ENCODE data around the gene C2orf76. TPM values are rescaled to one million over a fixed set of nuclear protein-coding genes. Genes with fewer than 3 reads are reported as not detected.
A peak's percentile ranks its signal among the peaks of the same experiment; 100 is the strongest.

The C2orf76 gene
- total RNA-seq, 2 experiments from 2014 or later, result 6.9 to 7.1 TPM

DNA sequence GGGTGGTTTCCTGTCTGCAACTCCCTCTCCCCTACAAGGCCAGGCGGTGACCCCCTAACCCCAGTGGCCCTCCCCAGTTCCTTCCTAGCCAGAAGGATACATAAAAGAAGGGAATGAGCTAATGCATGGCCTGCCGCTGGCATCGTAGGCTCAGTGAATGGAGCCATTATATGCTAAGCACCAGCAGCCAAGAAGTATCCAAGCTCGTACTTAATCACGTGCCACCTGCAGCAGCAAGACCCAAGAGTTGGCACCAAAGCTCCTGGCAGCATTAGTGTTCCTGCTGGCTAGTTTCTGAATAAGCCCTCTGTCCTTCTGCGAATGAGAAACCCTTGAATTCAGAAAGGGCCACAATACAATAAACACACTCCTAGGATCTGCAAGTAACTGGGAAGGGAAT is 4.5 kb upstream of the C2orf76 start:
- DNase-seq, result no peak
- Mint-ChIP-seq H3K27ac (no peak overlapping the region), H3K27me3 (no peaks in the 10 kb centered on the region), H3K4me1 (peaks cover 24% of the 10 kb centered on the region), H3K9me3 (peaks cover 2% of the 10 kb centered on the region), H3K4me3 (no peak overlapping the region), H3K36me3 (ENCODE audit: low read depth) (peaks cover 71% of the 10 kb centered on the region)
- POLR2A ChIA-PET, result no interaction called here
- CTCF ChIA-PET, result no interaction called here

DNA sequence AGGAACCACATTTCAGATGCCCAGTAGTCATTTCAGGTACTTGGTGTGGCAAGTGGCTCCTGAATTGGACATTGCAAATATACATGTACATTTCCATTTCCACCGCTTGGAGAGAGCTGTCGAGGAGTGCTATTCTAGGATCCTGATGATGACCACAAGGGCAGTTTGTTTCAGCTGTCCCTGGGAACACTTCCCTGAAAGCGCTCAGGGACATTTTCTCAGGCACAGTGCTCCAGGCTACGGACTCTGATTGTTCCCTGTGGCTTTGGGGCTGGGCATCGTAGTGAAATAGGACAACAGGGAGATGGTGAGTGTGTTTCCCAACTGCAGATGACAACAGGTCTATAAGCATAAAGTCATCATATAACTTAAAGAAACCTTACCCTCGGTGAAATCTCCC is 3.2 kb upstream of the C2orf76 start:
- peaks cover 37% of the 10 kb centered on the region for H3K4me1 Mint-ChIP-seq
- ChIA-PET CTCF (no interaction called here), POLR2A (no interaction called here)
- H3K27ac Mint-ChIP-seq, result no peak overlapping the region
- no peak for DNase-seq
- no peaks in the 10 kb centered on the region for H3K27me3 Mint-ChIP-seq
- H3K4me3 Mint-ChIP-seq, result peak overlapping the region; percentile 3
- peaks cover 2% of the 10 kb centered on the region for H3K9me3 Mint-ChIP-seq
- H3K36me3 Mint-ChIP-seq (ENCODE audit: low read depth), result peaks cover 74% of the 10 kb centered on the region

DNA sequence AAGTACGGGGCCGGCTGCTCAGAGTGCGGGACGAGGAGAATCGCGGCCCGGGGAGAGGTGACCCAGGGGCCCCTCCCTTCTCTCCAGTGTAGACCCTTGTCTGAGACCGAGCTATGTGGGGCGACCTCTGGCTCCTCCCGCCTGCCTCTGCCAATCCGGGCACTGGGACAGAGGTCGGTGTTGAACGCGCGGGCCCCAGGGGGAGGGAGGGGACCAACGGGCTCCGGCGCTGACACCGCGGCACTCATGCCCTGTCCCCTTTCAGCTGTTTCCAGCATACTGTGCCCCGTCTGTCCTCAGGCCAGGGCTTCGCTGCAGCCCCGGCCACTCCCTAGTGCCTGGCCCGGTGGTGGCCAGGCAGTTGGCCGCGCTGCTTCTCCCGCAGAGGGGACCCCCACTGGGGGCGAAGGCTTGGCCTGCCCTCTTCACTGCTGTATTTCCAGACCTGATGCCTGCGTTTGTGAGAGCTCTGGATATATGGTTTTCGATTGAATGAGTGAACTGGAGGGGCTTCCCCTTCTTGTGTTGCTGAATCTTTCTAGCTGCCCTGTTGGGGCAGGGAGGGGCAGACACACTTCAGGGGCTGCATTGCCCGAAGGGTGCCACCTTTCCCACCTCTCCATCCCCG is 952 bp upstream of the C2orf76 start:
- H3K9me3 Mint-ChIP-seq, result no peaks in the 10 kb centered on the region
- ChIA-PET CTCF (interaction anchor here (0.9 kb wide), 1 partner anchor 109 kb away, joined by 3 read pairs; no protein-coding TSS in a partner anchor), POLR2A (interaction anchor here (0.7 to 3.3 kb wide), 8 partner anchors 8 to 1553 kb away, joined by 3 to 21 read pairs (median 4); partner anchors contain the start of gene DDX18)
- DNase-seq, result peak; percentile 54
- no peaks in the 10 kb centered on the region for H3K27me3 Mint-ChIP-seq
- peaks cover 55% of the 10 kb centered on the region for H3K36me3 Mint-ChIP-seq (ENCODE audit: low read depth)
- peaks cover 45% of the 10 kb centered on the region for H3K4me1 Mint-ChIP-seq
- H3K27ac Mint-ChIP-seq, result peak overlapping the region; percentile 88
- H3K4me3 Mint-ChIP-seq, result peak overlapping the region; percentile 99

DNA sequence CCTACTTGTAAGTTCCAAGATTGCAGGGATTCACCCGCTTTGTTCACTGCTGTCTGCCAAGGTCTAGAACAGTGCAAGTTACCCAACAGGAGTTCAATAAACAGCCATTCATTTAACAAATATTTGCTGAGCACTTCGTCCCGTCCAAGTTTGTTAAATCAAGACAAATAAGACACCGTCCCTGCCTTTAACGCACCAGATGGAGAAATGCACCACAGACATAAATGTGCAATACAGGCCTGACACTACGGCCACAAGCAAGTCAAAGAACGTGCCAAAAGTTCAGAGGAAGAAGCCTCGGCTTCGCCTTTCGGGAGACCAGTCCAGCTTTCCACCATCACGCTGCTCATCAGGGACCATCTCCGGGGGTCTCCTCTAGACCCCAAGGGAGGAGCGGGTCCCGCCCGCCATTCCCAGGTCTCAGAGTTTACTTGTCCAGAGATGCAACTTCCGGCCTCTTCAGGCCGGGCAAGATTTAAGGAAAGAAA is 429 bp downstream of the C2orf76 start:
- ChIA-PET POLR2A (interaction anchor here (0.6 to 3.3 kb wide), 8 partner anchors 9 to 1552 kb away, joined by 3 to 21 read pairs (median 4); partner anchors contain the start of gene DDX18), CTCF (interaction anchor here (0.8 to 1.0 kb wide), 2 partner anchors 29 to 42 kb away, joined by 3 read pairs; no protein-coding TSS in a partner anchor)
- peak overlapping the region; percentile 88 for H3K27ac Mint-ChIP-seq
- H3K9me3 Mint-ChIP-seq, result no peaks in the 10 kb centered on the region
- peak overlapping the region; percentile 99 for H3K4me3 Mint-ChIP-seq
- H3K36me3 Mint-ChIP-seq (ENCODE audit: low read depth), result peaks cover 42% of the 10 kb centered on the region
- no peak for DNase-seq
- H3K4me1 Mint-ChIP-seq, result peaks cover 46% of the 10 kb centered on the region
- no peaks in the 10 kb centered on the region for H3K27me3 Mint-ChIP-seq

DNA sequence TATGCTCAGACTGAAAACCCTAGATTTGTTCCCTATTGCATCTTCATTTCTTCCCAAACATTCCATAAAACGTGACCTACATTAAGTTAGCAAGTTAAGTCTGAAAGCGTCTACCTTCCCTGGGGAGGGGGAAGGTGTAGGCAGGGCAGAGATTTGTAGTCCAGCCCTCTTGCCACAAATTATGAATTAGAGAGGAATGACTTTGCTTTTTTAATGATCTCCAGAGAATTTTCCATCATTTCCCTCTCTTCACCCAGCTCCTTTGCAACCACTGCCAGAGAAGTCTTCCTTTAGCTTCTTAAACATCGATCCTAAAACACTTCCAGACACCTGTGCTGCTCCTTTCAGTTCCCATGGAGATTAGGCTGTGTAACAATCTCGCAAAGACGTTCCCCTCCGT is 1.2 kb downstream of the C2orf76 start:
- peak overlapping the region; percentile 88 for H3K27ac Mint-ChIP-seq
- POLR2A ChIA-PET, result interaction anchor here (3.0 to 3.3 kb wide), 2 partner anchors 15 to 25 kb away, joined by 14 to 21 read pairs; no protein-coding TSS in a partner anchor

DNA sequence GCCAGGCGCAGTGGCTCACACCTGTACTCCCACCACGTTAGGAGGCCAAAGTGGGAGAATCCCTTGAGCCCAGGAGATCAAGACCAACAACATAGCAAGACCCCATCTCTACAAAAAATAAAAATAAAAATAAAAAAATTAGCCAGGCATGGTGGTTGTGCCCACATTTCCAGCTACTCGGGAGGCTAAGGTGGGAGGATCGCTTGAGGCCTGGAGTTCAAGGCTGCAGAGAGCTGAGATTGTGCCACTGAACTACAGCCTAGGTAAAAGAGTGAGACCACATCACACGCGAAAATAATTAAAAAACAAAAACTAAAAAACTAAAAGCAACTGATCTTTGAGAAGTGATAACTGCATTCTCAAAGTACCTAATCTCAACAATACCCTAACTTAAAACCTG is 1.8 kb downstream of the C2orf76 start:
- ChIA-PET CTCF (no interaction called here), POLR2A (interaction anchor here (3.0 to 3.3 kb wide), 2 partner anchors 14 to 25 kb away, joined by 14 to 21 read pairs; no protein-coding TSS in a partner anchor)
- peaks cover 44% of the 10 kb centered on the region for H3K4me1 Mint-ChIP-seq
- H3K36me3 Mint-ChIP-seq (ENCODE audit: low read depth), result peaks cover 29% of the 10 kb centered on the region
- no peak for DNase-seq
- H3K4me3 Mint-ChIP-seq, result peak overlapping the region; percentile 99
- no peaks in the 10 kb centered on the region for H3K9me3 Mint-ChIP-seq
- no peak overlapping the region for H3K27ac Mint-ChIP-seq
- H3K27me3 Mint-ChIP-seq, result no peaks in the 10 kb centered on the region

More for the DNA sequence above, 1.2 kb downstream of the C2orf76 start:
- peaks cover 34% of the 10 kb centered on the region for H3K36me3 Mint-ChIP-seq (ENCODE audit: low read depth)
- no peaks in the 10 kb centered on the region for H3K9me3 Mint-ChIP-seq
- CTCF ChIA-PET, result no interaction called here
- peaks cover 48% of the 10 kb centered on the region for H3K4me1 Mint-ChIP-seq
- no peak for DNase-seq
- H3K27me3 Mint-ChIP-seq, result no peaks in the 10 kb centered on the region
- peak overlapping the region; percentile 99 for H3K4me3 Mint-ChIP-seq

DNA sequence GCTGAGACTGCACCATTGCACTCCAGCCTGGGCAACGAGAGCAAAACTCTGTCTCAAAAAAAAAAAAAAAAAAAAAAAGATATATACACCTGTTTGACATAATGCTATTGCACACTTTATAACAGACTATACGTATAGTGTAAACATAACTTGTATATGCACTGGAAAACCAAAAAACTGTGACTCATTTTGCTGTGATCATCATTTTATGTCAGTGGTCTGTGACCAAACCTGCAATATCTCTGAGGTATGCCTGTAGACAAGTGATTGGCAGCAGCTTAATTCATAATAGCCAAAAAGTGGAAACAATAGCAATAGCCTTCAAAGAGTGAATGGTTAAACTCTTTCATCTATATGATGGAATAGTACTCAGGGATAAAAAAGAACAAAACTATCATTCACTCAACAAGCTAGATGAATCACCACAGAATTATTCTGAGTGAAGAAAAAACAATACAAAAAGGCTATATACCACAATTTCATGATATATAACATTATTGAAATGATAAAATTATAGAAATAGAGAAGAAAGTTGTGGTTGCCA is 6.1 kb downstream of the C2orf76 start:
- Mint-ChIP-seq H3K27me3 (no peaks in the 10 kb centered on the region), H3K4me3 (no peak overlapping the region), H3K9me3 (no peaks in the 10 kb centered on the region), H3K27ac (no peak overlapping the region), H3K36me3 (ENCODE audit: low read depth) (peaks cover 3% of the 10 kb centered on the region), H3K4me1 (peaks cover 25% of the 10 kb centered on the region)
- ChIA-PET CTCF (interaction anchor here (0.6 kb wide), 1 partner anchor 21 kb away, joined by 4 read pairs; no protein-coding TSS in a partner anchor), POLR2A (no interaction called here)
- no peak for DNase-seq

DNA sequence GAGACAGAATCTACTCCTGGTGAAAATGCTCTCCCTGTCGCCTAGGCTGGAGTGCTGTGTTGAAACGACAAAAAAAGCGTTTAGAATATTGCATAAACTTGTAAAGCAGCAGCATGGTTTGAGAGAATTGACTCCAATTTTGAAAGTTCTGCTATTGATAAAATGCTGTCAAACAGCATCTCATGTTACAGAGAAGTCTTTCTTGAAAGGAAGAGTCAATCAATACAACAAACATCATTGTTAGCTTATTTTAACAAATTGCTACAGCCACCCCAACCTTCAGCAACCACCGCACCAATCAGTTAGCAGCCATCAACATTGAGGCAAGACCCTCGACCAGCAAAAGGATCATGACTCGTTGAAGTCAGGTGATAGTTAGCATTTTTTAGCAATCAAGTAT is 6.9 kb downstream of the C2orf76 start:
- Mint-ChIP-seq H3K27me3 (no peaks in the 10 kb centered on the region), H3K27ac (no peak overlapping the region), H3K36me3 (ENCODE audit: low read depth) (peaks cover 3% of the 10 kb centered on the region), H3K4me3 (no peak overlapping the region), H3K4me1 (peaks cover 18% of the 10 kb centered on the region), H3K9me3 (no peaks in the 10 kb centered on the region)
- DNase-seq, result no peak
- POLR2A ChIA-PET, result no interaction called here
- CTCF ChIA-PET, result no interaction called here

DNA sequence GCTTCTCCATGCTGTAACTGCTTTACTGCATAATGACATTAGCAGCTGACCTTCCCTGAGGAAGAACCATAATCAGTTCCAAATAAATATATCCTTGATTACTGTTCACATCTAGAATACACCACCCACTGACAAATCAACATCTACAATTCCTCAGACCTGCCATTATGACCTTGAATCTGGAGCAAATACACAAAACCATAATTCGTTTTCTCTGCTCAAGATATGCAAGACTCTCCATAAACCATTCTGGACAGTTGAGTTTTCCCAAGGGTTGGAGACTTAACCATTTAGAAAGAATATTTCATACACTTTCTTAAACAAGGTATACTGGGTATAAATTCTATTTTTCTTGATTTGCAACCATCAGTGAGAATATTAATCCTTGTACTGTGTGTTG is 11.8 kb downstream of the C2orf76 start:
- no peak overlapping the region for H3K27ac Mint-ChIP-seq
- H3K27me3 Mint-ChIP-seq, result no peaks in the 10 kb centered on the region
- DNase-seq, result no peak
- POLR2A ChIA-PET, result no interaction called here
- no peak overlapping the region for H3K4me3 Mint-ChIP-seq
- H3K9me3 Mint-ChIP-seq, result no peaks in the 10 kb centered on the region
- peaks cover 7% of the 10 kb centered on the region for H3K4me1 Mint-ChIP-seq
- CTCF ChIA-PET, result no interaction called here
- no peaks in the 10 kb centered on the region for H3K36me3 Mint-ChIP-seq (ENCODE audit: low read depth)

DNA sequence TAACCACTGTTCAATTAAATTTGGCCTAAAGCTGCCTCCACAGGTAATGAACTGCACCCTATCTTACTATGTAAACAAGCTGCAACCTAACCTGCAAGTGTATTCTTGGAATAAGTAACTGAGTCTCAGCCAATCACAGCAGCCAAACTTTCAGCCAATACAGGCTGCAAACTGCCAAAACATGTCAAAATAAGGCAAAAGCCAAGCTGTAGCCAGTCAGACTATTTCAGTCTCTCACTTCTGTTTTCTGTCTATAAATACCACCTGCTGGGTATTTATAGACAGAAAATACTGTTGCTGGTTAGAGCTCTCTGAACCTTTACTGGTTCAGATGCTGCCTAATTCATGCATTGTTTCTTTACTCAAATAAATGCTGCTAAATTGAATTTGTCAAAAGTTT is 14.3 kb downstream of the C2orf76 start:
- Mint-ChIP-seq H3K4me3 (no peak overlapping the region), H3K4me1 (peaks cover 7% of the 10 kb centered on the region), H3K9me3 (no peaks in the 10 kb centered on the region), H3K27ac (no peak overlapping the region), H3K27me3 (no peaks in the 10 kb centered on the region), H3K36me3 (ENCODE audit: low read depth) (no peaks in the 10 kb centered on the region)
- DNase-seq, result no peak
- POLR2A ChIA-PET, result interaction anchor here (4.4 kb wide), 1 partner anchor 14 kb away, joined by 14 read pairs; the partner anchor contains the start of genes C2orf76 and DBI
- CTCF ChIA-PET, result no interaction called here

DNA sequence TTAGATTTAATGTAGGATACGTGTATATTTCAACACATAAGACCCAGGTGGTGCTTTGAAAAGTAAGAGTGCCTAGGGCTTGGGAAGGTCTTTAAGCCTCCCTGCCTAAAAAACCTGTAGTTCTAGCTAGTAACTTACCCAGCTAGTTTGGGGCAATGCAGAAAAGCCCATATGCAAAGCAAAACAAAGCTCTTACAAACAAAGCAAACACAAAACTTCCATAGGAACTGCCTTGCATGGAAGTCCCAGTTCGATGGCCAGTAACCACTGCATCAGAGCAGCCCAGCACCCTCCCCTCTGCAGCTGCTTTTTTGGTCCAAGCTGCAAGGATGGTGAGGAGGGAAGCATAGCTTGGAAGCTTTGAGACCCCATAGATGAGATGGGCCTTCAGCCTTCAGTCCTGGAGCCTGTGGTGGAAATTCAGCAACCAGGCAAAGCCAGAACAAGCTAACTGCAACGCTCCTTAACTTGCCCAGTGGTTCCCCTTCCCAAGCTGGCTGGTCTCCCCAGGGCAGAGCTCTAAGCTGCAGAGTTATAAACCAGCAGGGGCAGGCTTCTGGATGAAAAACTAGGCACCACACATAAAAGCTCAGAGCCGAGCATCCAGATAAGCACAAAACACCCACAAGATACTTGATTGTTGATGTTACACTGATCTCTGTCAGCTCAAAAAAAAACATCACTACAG is 16.2 kb downstream of the C2orf76 start:
- no peaks in the 10 kb centered on the region for H3K4me1 Mint-ChIP-seq
- no peak overlapping the region for H3K4me3 Mint-ChIP-seq
- H3K27me3 Mint-ChIP-seq, result no peaks in the 10 kb centered on the region
- H3K36me3 Mint-ChIP-seq (ENCODE audit: low read depth), result no peaks in the 10 kb centered on the region
- POLR2A ChIA-PET, result interaction anchor here (4.4 kb wide), 1 partner anchor 15 kb away, joined by 14 read pairs; the partner anchor contains the start of genes C2orf76 and DBI
- no peak for DNase-seq
- CTCF ChIA-PET, result interaction anchor here (1.5 kb wide), 1 partner anchor 8 kb away, joined by 3 read pairs; no protein-coding TSS in a partner anchor
- H3K27ac Mint-ChIP-seq, result no peak overlapping the region
- no peaks in the 10 kb centered on the region for H3K9me3 Mint-ChIP-seq

DNA sequence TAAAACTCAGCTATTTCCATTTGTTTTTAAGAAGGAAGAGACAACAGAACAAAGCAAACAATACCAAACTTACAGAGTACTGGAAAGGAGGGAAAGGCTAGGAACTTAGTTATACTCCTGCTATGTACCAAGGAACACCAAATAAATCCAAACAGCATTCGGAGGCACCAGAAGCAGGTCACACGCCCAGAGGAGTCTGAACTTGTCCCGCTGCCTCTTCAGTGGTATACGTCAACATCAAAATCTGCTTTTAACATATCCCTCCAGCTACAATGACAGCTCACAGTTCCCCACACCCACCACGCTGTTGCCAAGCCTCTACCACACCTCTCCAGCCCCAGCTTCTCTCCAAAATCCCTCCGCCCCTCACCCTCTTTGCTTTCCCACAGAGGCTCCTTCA is 17.3 kb downstream of the C2orf76 start:
- DNase-seq, result no peak
- ChIA-PET POLR2A (interaction anchor here (4.4 kb wide), 1 partner anchor 17 kb away, joined by 14 read pairs; the partner anchor contains the start of genes C2orf76 and DBI), CTCF (interaction anchor here (1.5 kb wide), 1 partner anchor 9 kb away, joined by 3 read pairs; no protein-coding TSS in a partner anchor)
- no peak overlapping the region for H3K4me3 Mint-ChIP-seq
- no peak overlapping the region for H3K27ac Mint-ChIP-seq
- no peaks in the 10 kb centered on the region for H3K4me1 Mint-ChIP-seq
- H3K9me3 Mint-ChIP-seq, result no peaks in the 10 kb centered on the region
- H3K36me3 Mint-ChIP-seq (ENCODE audit: low read depth), result no peaks in the 10 kb centered on the region
- no peaks in the 10 kb centered on the region for H3K27me3 Mint-ChIP-seq

DNA sequence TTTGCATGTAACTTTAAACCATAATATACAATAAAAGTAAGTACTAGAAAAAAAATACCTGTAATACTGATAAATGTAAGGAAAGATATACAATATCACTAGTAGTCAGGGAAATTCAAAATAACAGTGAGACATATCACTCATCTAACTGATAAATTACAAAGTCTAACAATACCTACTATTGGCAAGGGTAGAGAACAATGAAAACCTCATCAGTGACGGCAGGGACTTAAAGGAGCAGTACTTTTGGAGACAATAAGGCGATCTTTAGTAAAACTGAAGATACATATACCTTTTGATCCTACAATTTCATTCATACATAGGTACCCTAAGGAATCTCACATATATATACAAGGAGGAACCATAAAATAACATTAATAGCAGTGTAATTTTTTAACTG is 24.9 kb downstream of the C2orf76 start:
- H3K27ac Mint-ChIP-seq, result no peak overlapping the region
- no peaks in the 10 kb centered on the region for H3K36me3 Mint-ChIP-seq (ENCODE audit: low read depth)
- no peaks in the 10 kb centered on the region for H3K9me3 Mint-ChIP-seq
- no peak for DNase-seq
- H3K4me1 Mint-ChIP-seq, result peaks cover 13% of the 10 kb centered on the region
- ChIA-PET POLR2A (no interaction called here), CTCF (no interaction called here)
- H3K27me3 Mint-ChIP-seq, result no peaks in the 10 kb centered on the region
- H3K4me3 Mint-ChIP-seq, result no peak overlapping the region

Measured in activated CD4-positive, alpha-beta memory T cell treated with anti-CD3 and anti-CD28 coated beads, Interleukin-2, amount 10 ng/mL, durations not matched to agents 7 days and 5 days (primary cell).